Lung (tissue), 12 donors: ENCODE data around the gene SLC1A7. TPM values are rescaled to one million over a fixed set of nuclear protein-coding genes. Genes with fewer than 3 reads are reported as not detected.

Experiments used
- ATAC-seq: fragments of 200-7000 bp; cut with Tn5 transposase; one replicate; pipeline ENCODE4 v1.9.1; 2020; ENCODE audit warnings: moderate number of reproducible peaks; ENCODE audit not compliant: insufficient read depth, low FRiP score
- DNase-seq, 3 donors: peaks; one replicate each; pipeline ENCODE4 v3.0.0-alpha.2; 2013 to 2017
- H3K27ac ChIP-seq, 2 donors: one replicate each; pipeline ENCODE4 v1.5.1; 2013; ENCODE audit warnings: mild to moderate bottlenecking in 2 of 2, moderate library complexity in 2 of 2, control low read depth in 1 of 2, inconsistent platforms in 1 of 2, low read depth in 1 of 2, low read length in 1 of 2
- H3K27me3 ChIP-seq, 3 donors: one replicate each; pipeline ENCODE4 v1.5.1; 2013; ENCODE audit warnings: low read length in 2 of 3; ENCODE audit not compliant: control insufficient read depth in 3 of 3, insufficient read depth in 3 of 3
- H3K36me3 ChIP-seq, 4 donors: one replicate each; pipeline ENCODE4 v1.5.1; 2013; ENCODE audit warnings: low read length in 4 of 4, mild to moderate bottlenecking in 1 of 4, moderate library complexity in 1 of 4; ENCODE audit not compliant: control insufficient read depth in 4 of 4, insufficient read depth in 4 of 4
- H3K4me1 ChIP-seq, 5 donors: one replicate each; pipeline ENCODE4 v1.5.1; 2013; ENCODE audit warnings: low read length in 5 of 5, mild to moderate bottlenecking in 2 of 5, moderate library complexity in 1 of 5; ENCODE audit not compliant: control insufficient read depth in 5 of 5, insufficient read depth in 5 of 5
- H3K4me3 ChIP-seq: one replicate; pipeline ENCODE4 v1.5.1; 2013; ENCODE audit warnings: mild to moderate bottlenecking, control low read depth, moderate library complexity
- H3K9ac ChIP-seq, 2 donors: one replicate each; pipeline ENCODE4 v1.5.1; 2013; ENCODE audit warnings: low read length in 2 of 2, control low read depth in 1 of 2; ENCODE audit not compliant: insufficient read depth in 1 of 2
- H3K9me3 ChIP-seq, 4 donors: one replicate each; pipeline ENCODE4 v1.5.1; 2013; ENCODE audit warnings: low read length in 3 of 4, mild to moderate bottlenecking in 1 of 4, moderate library complexity in 1 of 4; ENCODE audit not compliant: control insufficient read depth in 4 of 4, insufficient read depth in 3 of 4
- WGBS, 2 donors: extraction: QIAGEN DNeasy Blood & Tissue Kit; methylation state at CpG; one replicate each; pipeline ENCODE4 v1.1.7; 2013; 5-methylcytosine and 5-hydroxymethylcytosine counted together
- polyA plus RNA-seq, 2 donors: library from polyadenylated mRNA; stranded (reverse); fragments of 200-250 nt; gene quantifications; one replicate each; pipeline ENCODE4 v1.2.1, GENCODE V29; 2013
- total RNA-seq, 2 donors: library from RNA; depleted of rRNA in 1 of 2; stranded (reverse); fragments of >200 nt in 1 of 2; gene quantifications; one replicate each; pipeline ENCODE4 v1.2.1, GENCODE V29; 2014 to 2021
- TF ChIP-seq, protein P1 (sequence below): IDR thresholded peaks from 2 replicates; pipeline ENCODE4 v1.5.1; 2012; ENCODE audit warnings: mild to moderate bottlenecking; ENCODE audit errors: control extremely low read depth, extremely low read depth
- donor health status: control.
- donor health status: control.
- donor health status: Bipolar disorder and iron deficiency.
- donor health status: healthy.
- donor health status: DM: yes; HTN: yes; CAD: no.

SLC1A7 gene
- total and polyA plus RNA-seq, 4 donors: 0.14 to 0.81 (median 0.38) TPM

DNA sequence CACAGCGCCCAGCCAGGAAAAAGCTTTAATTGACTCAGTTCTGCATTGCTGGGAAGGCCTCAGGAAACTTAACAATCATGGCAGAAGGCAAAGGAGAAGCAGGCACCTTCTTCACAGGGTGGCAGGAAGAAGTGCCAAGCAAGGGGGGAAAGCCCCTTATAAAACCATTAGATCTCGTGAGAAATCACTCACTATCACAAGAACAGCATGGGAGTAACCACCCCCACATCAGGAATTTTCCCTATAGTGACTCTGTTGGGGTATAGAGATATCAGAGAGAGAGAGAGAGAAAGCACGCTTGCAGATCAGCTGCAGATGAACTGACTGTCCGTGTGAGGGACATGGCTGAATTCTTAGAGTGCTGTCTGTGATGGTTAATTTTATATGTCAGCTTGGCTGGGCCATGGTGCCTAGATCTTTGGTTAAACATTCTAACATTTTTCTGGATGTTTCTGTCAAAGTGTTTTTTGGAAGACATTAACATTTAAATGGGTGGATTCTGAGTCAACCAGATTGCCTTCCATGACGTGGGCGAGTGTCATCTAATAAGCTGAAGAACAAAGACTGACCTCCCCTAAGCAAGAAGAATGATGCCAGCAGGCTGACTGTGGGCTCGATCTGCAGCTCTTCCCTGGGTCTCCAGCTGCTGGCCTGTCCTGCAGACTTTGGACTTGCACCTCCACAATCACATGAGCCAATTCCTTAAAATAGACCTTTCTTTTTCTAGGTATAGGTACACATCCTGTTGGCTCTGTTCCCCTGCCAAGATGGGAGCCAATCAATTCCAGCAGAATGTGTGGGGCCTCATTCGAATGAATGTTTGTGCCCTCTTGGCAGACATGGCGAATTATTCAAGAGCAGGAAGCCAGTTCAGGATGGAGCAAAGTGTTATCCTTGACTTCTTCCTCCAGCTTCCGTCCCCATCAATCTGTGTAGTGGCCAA lies 32.8 kb upstream of the SLC1A7 start:
- TF ChIP-seq, protein P1, sequence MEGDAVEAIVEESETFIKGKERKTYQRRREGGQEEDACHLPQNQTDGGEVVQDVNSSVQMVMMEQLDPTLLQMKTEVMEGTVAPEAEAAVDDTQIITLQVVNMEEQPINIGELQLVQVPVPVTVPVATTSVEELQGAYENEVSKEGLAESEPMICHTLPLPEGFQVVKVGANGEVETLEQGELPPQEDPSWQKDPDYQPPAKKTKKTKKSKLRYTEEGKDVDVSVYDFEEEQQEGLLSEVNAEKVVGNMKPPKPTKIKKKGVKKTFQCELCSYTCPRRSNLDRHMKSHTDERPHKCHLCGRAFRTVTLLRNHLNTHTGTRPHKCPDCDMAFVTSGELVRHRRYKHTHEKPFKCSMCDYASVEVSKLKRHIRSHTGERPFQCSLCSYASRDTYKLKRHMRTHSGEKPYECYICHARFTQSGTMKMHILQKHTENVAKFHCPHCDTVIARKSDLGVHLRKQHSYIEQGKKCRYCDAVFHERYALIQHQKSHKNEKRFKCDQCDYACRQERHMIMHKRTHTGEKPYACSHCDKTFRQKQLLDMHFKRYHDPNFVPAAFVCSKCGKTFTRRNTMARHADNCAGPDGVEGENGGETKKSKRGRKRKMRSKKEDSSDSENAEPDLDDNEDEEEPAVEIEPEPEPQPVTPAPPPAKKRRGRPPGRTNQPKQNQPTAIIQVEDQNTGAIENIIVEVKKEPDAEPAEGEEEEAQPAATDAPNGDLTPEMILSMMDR: no peak
- DNase-seq (peak in 1 of 3 donors; percentile 18), ATAC-seq (no peak)
- Histone ChIP-seq H3K36me3 (no peaks in the 10 kb centered on the region), H3K27ac (no peak overlapping the region), H3K4me3 (no peak overlapping the region), H3K27me3 (no peaks in the 10 kb centered on the region), H3K4me1 (peaks cover 0 to 32% (median 11%) of the 10 kb centered on the region in 5 donors), H3K9me3 (no peaks in the 10 kb centered on the region), H3K9ac (no peak overlapping the region)
- 68 to 75% methylated on average over 10 of the region's 10 CpGs for WGBS, 2 donors

DNA sequence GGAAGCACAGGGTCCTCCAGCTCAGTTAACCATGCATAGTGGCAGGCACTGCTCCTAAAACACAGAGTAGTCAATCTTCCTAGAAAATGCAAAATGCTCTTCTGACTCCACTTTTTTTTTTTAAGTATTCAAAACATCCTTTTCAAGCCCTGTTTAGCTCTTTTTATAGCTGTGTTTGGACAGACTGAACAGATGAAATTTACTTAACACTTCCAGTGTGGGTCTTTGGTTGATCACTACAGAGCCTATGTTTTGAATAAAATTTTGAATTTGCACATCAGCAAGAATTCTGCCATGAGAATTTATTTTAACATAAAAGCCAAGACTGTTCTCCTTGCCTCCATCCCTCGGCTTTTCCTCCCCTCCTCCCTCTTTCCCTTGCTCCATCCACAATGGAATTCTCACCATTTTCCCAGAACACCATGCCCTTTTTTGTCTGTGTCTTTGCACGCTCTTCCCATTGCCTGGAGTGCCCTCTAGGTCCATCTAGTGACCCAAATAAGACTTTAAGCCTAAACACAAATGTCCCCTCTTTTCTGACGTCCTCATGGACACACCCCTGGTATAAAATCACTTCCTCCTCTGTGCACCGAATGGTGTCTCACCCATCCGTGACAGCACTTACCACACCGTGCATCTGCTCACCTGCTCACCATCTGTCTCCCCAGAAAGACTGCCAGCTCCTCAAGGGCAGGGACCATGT lies 30.1 kb upstream of the SLC1A7 start:
- H3K9me3 ChIP-seq: no peaks in the 10 kb centered on the region
- no peaks in the 10 kb centered on the region for H3K36me3 ChIP-seq
- TF ChIP-seq, protein P1: no peak
- 37 to 41% methylated on average over 6 of the region's 6 CpGs for WGBS, 2 donors
- peak overlapping the region in 1 of 2 donors; percentile 45 for H3K27ac ChIP-seq
- no peak overlapping the region for H3K9ac ChIP-seq
- no peak for ATAC-seq
- no peak overlapping the region for H3K4me3 ChIP-seq
- DNase-seq: peak in 1 of 3 donors; percentile 27
- peaks cover 0 to 30% (median 10%) of the 10 kb centered on the region in 5 donors for H3K4me1 ChIP-seq
- no peaks in the 10 kb centered on the region for H3K27me3 ChIP-seq

DNA sequence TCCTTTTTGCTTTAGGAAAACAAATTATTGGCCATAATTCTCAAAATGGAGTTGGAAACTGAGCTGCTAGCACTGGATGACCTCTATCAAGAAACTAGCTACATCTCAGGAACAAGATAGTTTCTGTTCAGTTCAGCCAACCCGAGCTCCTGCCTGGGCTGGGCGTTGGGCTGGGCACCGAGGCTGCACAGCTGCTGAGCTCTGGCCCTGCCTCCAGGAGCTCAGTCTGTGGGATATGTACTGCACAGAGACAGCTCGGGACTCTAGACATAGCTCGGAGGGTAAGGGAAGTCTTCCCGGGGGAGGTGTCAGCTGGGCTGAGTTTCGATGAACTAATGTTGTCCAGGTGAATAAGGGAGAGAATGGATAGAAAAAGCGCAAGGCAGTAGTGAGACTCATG lies 24.5 kb upstream of the SLC1A7 start:
- H3K9ac ChIP-seq: no peak overlapping the region
- ATAC-seq: no peak
- H3K27me3 ChIP-seq: no peaks in the 10 kb centered on the region
- no peaks in the 10 kb centered on the region for H3K4me1 ChIP-seq
- 83 to 84% methylated on average over 8 of the region's 8 CpGs for WGBS, 2 donors
- no peak overlapping the region for H3K27ac ChIP-seq
- H3K36me3 ChIP-seq: no peaks in the 10 kb centered on the region
- H3K9me3 ChIP-seq: no peaks in the 10 kb centered on the region
- H3K4me3 ChIP-seq: no peak overlapping the region
- DNase-seq: no peak
- TF ChIP-seq, protein P1: no peak
